IPS-11a (cell line): ENCODE measurements around the gene CD164.
"Not testable (repeated sequence)": the region's sequence is repeated elsewhere in the genome, so short reads cannot be mapped to it uniquely, and the experiment has no call there.

Source experiments
- H3K4me3 ChIP-seq: one replicate; pipeline ENCODE4 v1.5.1; 2013; ENCODE audit warnings: low read depth, low read length, control low read depth

CD164 gene

DNA sequence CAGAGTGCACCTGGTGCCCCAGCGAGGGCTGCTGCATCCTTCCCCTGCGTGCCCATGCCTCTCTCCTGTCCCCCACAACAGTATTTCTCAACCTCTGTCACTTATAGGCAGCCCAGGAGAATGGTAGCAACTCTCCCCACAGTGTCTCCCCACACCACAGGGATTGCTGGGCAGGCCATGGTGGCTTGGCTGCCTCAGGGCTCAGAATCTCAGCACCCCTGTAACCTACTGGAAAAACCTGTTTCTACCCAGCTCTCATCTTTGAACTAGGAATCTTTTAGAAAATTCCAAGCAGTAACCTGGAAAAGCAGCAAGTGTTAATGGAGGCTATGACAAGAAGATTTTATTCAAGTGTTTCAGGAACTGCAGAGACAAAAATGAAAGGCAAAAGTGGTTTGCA is 38.0 kb downstream of the CD164 start:
- no peak overlapping the region for H3K4me3 ChIP-seq

DNA sequence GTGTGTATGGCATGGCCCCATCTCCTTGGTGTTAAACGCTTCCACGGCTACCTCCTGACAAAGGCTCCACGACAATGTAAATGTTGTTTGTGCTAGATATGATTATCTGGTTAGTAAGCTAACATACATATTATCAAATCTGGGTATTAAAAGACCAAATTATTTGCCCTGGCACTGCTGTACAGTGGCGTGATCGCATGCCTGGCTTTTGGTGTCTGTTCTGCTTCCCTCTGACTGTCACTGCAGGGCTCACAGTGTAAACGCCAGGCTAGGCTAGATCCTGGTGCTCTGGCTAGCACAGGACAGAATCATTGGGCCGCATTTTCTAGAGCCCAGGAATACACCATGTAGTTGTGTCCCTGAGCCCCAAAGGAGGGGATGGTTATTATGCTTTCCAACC is 38.7 kb downstream of the CD164 start:
- H3K4me3 ChIP-seq, result no peak overlapping the region

DNA sequence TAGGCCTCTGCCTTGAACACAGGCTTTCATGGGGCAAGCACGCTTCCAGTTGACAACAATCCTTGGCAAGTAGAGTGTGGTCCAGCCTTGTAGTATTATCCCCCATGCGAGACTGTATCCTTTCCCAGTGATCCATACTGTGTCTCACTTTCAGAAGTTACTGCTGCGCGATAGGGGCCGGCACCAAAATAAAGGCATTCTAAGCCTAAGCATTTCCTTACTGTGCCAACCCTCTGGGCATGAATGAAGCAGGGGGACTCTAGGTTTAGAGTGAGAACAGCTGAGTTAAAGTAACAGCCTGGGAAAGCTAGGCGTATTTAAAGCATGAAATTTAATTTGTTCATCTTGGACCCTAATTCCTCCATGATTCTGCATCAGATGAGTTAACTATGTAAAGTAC is 39.4 kb downstream of the CD164 start:
- no peak overlapping the region for H3K4me3 ChIP-seq

DNA sequence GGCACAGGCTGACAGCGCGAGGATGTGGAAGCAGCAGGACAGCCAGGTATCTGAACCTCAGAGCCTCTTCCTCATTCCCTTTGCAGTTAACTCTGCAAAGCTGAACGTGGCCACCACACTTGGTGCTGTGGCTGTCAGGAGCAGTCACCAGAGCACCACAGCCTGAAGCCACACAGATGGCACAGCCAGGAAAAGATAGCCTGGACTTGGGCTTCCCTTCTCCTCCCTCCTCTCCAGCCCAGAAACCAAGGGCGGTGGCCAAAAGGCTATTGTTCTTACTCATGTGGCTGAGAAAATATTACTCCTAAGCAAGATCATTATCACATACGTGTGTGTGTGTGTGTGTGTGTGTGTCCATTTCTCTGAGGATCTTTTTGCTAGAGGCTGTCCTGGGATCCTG is 39.8 kb downstream of the CD164 start:
- no peak overlapping the region for H3K4me3 ChIP-seq

DNA sequence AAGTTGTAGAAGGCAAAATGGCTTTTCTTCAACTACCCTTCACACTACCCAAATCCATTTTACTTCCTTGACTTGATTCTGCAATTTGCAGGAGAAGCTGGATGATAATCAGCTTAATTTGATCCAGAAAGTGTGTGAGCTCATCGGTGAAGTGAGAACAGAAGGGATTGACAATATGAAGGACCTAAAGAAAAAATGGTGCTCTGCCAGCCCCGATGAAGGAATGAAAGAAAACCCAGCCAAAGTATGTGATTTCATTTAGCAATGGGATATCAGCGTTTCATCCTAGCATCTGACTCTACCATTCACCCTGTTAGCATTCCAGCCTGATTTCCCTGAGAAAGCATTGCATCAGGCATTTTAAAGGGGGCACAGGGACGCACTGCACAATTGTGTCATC is 41.5 kb downstream of the CD164 start:
- H3K4me3 ChIP-seq, result no peak overlapping the region

DNA sequence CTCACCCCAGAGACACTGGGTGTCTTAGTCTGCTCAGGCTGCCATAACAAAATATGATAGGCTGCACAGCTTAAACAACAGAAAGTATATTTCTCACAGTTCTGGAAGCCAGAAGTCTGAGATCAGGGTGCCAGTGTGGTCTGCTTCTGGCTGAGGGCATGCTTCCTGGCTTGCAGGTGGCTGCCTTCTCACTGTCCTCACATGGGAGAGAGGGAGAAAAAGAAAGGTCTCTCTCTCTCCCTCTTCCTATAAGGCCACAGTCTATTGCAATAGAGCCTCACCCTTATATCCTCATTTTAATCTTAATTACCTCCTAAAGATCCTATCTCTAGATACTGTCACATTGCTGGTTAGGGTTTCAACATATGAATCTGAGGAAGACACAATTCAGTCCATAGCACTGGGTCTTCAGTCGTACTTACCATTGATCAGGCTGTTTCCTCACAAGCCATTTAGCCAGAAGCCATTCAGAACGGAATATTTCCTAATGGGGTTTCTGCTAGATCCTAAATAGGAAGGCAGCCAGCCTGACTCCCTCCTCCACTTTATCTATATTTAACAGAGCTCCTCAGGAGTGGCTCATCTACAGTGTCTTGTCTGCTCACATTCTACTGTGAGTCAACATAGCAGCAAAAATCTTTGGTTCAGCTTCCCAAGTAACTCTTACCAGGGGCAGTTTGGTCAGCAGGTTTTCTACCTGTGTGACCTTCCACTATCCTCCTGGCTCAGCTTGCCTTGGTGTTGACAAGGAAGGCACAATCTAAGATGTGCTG is 42.2 kb downstream of the CD164 start:
- H3K4me3 ChIP-seq, result no peak overlapping the region

DNA sequence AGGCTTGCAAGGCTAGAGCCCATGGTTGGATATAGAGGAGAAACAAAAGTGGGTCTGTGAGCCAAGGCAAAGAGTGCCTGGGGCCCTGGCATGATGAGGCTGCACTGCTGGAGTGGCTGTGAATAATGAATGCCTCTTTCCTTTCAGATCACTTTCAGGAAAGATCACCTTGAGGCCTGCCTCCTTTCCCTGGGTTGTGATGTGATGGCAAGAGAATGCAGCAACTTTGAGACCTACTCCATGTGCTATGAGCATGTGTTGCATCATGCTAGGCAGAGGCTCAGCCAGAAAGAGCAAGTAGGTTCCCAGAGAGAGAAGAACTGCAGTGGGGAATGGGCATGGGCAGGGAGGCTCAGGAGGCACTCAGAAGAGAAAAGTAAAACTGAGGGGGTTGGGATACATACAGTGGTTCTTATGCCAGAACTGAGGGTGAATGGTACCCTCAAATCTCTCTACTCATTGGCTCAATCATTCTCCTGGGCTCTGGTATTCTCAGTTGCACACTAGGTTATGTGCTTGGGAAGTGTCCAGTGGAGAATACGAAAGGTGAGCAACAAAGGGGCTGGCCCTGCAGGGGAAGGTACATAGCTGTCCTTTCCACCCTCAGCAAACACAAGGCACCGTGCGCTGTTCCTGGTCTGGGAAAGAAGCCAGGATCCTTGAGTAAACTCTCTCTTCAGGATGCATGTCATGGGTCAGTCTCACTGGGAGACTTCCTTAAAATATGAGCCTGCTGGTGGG is 45.9 kb downstream of the CD164 start:
- no peak overlapping the region for H3K4me3 ChIP-seq

DNA sequence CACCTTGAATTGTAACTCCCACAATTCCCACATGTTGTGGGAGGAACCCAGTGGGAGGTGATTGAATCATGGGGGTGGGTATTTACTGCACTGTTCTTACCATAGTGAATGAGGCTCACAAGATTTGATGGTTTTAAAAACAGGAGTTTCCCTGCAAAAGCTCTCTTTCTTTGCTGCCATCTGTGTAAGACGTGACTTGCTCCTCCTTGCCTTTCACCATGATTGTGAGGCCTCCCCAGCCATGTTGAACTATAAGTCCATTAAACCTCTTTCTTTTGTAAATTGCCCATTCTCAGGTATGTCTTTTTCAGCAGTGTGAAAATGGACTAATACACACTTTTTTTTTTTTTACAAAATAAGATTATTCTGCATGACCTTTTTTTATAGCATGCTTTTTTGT is 48.4 kb downstream of the CD164 start:
- H3K4me3 ChIP-seq, result not testable (repeated sequence)

DNA sequence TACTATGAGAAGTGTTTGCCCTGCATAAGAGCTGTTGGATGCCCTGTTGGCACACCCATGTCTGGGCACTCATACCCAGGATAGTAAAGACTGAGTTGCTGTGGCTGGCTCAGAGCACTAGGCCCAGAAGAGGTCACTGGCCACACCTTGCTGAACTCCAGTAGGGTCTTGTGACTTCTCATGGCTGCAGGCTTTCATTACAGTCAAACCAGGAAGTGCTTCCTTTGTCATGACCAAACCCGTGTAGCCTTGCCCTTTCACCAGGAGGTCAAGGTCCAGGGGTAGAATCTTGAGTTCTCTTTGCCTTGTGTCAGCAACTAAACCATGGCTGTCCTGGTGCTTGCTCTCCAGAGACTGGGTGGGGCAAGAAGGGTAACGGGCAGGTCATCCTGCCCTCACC is 49.5 kb downstream of the CD164 start:
- H3K4me3 ChIP-seq, result no peak overlapping the region

DNA sequence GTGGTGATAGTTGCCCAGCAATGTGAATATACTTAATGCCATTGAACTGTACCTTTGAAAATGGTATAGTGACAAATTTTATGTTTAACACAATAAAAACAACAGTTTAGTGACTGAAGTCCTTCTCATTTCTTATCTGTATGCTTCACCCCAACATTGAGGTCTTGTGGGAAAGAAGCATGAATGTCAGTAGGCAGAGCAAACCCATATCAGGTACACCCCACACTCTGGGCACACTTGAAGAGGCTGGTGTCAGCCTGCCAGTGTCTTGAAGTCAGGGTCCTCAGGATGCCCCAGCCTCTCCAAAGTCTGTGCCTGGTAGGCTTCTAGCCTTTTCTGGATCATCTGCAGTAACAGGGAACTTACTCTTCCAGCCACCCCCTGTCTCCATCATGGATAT is 51.2 kb downstream of the CD164 start:
- H3K4me3 ChIP-seq, result no peak overlapping the region

DNA sequence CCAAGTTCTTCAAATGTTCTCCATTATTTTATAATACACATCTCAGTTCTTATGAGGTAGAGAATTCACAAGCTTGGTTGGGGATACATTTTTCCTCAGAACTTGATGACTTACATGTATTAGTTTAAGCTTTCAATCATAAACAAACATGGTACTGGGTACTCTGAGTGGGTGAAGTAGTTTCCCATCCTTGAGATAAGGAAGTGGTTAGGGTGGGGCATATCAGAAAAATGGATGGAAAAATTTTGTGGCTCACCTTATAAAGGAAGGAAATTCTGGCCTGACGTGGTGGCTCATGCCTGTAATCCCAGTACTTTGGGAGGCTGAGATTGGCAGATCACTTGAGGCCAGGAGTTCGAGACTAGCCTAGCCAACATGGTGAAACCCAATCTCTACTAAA is 52.0 kb downstream of the CD164 start:
- no peak overlapping the region for H3K4me3 ChIP-seq

DNA sequence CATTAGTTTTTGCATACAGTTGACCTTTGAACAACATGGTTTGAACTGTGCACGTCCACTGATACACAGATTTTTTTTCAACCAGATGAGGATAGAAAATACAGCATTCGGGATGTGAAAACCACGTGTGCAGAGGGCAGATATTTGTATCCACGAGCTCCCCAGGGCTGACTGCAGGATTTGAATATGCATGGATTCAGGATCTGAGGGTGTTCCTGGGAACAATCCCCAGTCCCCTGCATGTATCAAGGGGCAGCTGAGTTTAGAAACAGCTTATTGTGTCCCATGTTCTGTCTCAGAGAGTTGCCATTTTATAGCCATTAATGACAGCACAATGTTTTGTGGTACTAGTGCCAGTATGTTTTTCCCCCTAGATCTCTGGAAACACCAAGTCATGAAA is 53.6 kb downstream of the CD164 start:
- no peak overlapping the region for H3K4me3 ChIP-seq

DNA sequence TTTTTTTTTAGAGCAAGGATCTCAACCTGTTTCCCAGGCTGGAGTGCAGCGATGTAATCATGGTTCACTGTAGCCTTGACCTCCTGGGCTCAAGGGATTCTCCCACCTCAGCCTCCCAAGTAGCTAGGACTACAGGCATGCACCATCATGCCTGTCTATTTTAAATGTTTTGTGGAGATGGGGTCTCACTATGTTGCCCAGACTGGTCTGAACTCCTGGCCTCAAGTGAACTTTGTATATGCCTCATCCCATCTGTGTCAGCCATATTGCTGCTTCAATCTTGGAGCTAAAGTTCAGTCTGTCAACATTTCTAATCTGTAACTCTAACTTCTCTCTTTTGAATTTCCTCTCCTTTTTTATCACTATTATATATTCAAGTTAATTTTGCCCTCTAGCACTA is 54.3 kb downstream of the CD164 start:
- H3K4me3 ChIP-seq, result no peak overlapping the region

DNA sequence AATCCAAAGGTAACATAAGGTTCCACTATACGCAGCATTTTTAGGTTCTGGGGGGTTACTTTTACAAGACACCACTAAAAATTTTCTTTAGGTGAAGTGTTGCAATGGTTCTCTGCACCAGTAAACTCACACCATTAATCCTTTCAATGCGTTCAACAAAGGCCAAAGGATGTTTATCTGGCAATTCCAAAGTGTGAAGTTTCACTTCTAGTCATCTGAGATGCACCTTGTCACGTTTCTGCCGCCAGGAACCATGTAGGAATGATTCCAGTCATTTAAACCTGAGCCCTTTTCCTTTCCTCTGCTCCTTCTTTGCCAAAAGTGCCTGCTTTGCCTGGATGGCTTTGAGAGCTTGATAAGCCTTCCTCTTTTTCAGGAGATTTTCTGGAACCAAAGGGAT is 54.8 kb downstream of the CD164 start:
- no peak overlapping the region for H3K4me3 ChIP-seq

DNA sequence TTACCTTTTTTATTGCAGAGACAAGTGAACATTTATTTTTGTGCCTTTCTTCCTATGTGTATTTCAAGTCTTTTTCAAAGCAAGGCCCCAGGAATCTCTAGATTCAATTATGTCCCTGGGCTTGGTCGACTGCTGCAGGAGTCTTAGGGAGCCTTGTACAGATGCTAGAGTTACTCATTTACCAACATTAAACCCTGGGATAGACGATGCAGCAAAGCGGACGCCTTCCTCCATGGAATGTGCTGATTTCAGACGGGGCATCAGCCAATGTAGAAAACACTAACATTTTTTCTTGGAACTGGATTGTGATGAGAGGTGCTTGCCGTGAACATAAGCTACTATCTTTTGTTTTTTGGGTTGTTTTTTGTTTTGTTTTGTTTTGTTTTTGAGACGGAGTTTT is 55.9 kb downstream of the CD164 start:
- no peak overlapping the region for H3K4me3 ChIP-seq

DNA sequence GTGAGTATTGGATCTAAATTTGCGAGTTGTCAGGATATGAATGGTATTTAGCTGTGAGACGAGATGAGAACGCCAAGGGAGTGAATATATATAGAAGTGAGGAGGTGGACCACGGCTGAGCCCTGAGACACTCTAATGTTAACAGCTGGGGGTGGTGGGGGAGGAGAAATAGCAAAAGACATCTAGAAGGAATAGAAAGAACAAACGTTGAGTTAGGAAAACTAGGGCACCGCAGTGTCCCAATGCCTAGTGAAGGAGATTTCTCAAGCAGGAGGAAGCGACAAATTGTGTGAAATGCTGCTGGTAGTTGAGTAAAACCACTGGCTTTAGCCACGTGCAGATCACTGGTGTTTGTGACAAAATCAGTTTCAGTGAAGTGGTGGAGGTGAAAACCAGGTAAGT is 56.9 kb downstream of the CD164 start:
- no peak overlapping the region for H3K4me3 ChIP-seq

DNA sequence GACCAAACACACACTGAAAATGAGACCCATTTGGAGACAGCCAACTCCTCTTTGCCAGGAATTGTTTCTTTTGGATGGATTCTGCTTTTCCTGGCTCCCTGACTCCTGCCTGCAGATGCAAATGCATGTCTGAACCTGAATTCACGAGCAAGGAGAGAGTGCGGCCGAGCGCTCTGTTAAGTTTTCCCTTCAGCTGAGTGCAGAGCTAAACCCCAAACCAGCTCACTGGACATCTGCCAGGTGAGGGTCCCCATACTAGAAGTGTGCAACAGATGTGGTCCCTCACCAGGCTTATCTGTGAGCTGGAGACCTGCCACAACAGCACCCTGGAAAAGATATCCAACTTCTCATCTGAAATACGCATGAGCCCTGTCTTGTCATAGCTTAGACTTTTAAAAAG is 59.0 kb downstream of the CD164 start:
- no peak overlapping the region for H3K4me3 ChIP-seq

DNA sequence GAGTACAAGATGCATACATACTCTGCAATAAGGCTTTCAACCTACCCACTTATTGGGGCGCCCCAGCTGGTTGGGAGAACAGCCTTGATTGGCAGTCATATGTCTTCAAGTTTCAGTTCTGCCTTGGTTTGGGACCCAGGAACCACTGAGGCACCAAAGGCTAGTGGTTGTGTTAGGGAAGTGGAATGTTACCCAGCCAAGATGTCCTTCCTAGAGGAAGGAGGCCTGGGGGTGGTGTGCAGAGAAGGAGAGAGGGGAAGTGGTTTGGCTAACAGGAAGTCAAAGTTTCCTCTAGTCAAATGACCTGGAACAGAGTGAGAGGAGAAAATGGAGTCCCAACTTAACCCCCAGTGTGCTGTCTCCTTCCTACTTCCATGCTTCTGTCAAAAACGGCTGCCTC is 59.4 kb downstream of the CD164 start:
- no peak overlapping the region for H3K4me3 ChIP-seq

DNA sequence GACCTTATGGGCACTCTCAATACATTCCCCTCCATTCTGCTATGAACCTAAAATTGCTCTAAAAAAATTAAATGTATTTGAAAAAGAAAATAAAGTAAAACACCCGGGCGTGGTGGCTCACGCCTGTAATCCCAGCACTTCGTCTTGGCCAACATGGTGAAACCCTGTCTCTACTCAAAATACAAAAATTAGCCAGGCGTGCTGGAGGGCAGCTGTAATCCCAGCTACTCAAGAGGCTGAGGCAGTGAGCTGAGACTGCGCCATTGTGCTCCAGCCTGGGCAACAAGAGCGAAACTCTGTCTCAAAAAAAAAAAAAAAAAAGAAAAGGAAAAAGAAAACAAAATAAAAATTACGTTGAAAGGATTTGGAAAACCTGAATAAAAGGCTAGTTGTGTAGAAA is 60.5 kb downstream of the CD164 start:
- H3K4me3 ChIP-seq, result no peak overlapping the region

DNA sequence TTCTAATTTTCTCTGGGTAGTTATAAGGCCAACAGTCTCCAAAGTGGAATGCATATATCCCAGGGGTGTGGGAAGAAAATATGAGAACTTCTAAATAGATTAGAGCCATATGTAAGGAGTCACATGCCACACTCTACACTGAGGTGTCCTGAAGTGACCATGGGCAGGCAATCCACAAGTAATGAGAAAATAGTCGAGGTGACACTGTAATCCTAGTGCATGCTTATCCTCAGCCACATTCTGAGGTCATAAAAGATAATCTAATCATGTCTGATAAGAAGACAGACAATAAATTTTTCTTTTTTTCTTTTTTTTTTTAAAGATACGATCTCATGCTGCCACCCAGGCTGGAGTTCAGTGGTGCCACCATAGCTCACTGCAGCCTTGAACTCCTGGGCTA is 62.2 kb downstream of the CD164 start:
- no peak overlapping the region for H3K4me3 ChIP-seq

DNA sequence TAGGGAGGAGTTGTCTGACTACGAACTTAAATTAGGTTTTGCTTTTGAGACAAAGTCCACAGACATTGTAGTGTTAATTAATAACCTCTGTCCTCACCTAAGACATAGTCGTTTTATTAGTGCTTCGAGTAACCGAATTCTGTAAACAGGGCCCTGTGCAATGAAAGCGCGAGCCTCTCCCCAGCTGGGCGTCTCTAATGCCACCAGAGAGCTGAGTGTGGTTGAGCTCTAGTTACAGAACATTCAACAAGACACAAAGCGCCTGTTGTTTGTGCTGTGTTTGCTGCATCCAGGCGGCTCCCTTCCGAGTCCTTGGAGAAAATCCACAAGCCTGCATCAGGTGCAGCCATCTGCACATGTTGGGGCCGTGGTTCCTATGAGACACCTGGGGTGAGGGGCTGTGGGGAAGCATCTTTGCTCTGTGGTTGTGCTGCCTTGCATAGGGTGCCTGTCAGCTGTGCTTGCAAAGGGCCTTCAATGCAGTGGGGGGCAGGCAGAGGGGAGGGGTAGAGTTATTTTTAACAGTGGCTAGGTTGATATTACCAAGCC is 63.9 kb downstream of the CD164 start:
- no peak overlapping the region for H3K4me3 ChIP-seq

DNA sequence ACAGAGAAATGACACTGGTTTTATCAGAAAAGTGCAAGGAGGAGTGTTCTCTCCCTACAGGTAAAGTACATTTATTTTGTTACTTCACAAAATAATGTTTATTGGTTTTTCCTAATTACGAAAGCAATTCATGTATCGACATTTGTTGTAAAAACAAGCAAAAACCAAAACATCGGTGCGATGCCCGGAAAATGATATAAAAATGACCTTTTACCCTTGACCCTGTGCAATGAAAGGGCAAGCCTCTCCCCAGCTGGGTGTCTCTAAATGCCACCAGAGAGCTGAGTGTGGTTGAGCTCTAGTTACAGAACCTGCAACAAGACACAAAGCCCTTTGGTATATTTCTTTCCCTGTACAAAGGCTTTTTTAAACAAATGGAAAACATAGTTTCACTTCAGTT is 65.4 kb downstream of the CD164 start:
- H3K4me3 ChIP-seq, result no peak overlapping the region
